Stimulated activated memory B cell treated with anti-CD40 and anti-IgM and Interleukin-4, amounts not matched to agents 10 μg/mL and 1 μg/mL and 100 μg/mL, for 72 hours (primary cell): ENCODE results near the gene TWIST1.

Source experiments
- ATAC-seq: fragments of 150-1000 bp; cut with Tn5 transposase; 2 replicates; pipeline ENCODE4 v1.10.0; 2021
- H3K27ac Mint-ChIP-seq: one replicate; pipeline ENCODE4 v1.8.0; 2022; ENCODE audit warnings: mild to moderate bottlenecking, mixed read lengths
- H3K27me3 Mint-ChIP-seq: one replicate; pipeline ENCODE4 v1.8.0; 2022; ENCODE audit warnings: mixed read lengths
- H3K36me3 Mint-ChIP-seq: one replicate; pipeline ENCODE4 v1.8.0; 2022; ENCODE audit warnings: mixed read lengths
- H3K4me1 Mint-ChIP-seq: one replicate; pipeline ENCODE4 v1.8.0; 2022; ENCODE audit warnings: mixed read lengths
- H3K4me3 Mint-ChIP-seq: one replicate; pipeline ENCODE4 v1.8.0; 2022; ENCODE audit warnings: mild to moderate bottlenecking, moderate library complexity, mixed read lengths
- H3K9me3 Mint-ChIP-seq: one replicate; pipeline ENCODE4 v1.8.0; 2022; ENCODE audit warnings: mixed read lengths

Gene TWIST1

GRCh38 chr7:19117091-19117869, at the start of gene TWIST1:
TWIST1 (minus strand) TSS chr7:19117636; CDS start chr7:19117321, 315 bp downstream.
- H3K4me1 Mint-ChIP-seq = peaks cover 16% of the 10 kb centered on the region
- peak within 1 kb of the TSS; percentile 68 for H3K4me3 Mint-ChIP-seq

GRCh38 chr7:19161671-19162070, 44.2 kb upstream of the TWIST1 start:
- Mint-ChIP-seq H3K27ac (no peak overlapping the region), H3K27me3 (no peaks in the 10 kb centered on the region), H3K4me3 (no peak overlapping the region), H3K9me3 (no peaks in the 10 kb centered on the region), H3K4me1 (no peaks in the 10 kb centered on the region), H3K36me3 (no peaks in the 10 kb centered on the region)
- ATAC-seq = no peak

More at GRCh38 chr7:19117091-19117869, at the start of gene TWIST1:
- Mint-ChIP-seq H3K27me3 (peaks cover 78% of the 10 kb centered on the region), H3K9me3 (no peaks in the 10 kb centered on the region), H3K36me3 (no peaks in the 10 kb centered on the region), H3K27ac (no peak within 1 kb of the TSS)
- ATAC-seq = peak; percentile 52

- no peak overlapping the region for H3K4me3 Mint-ChIP-seq
- H3K27ac Mint-ChIP-seq = no peak overlapping the region
- peaks cover 56% of the 10 kb centered on the region for H3K27me3 Mint-ChIP-seq
- H3K36me3 Mint-ChIP-seq = no peaks in the 10 kb centered on the region
- peaks cover 7% of the 10 kb centered on the region for H3K4me1 Mint-ChIP-seq
- no peaks in the 10 kb centered on the region for H3K9me3 Mint-ChIP-seq
- ATAC-seq = no peak
These were observed 29.3 kb upstream of the TWIST1 start for GRCh38 chr7:19146699-19147098.

GRCh38 chr7:19145434-19146115, 28.1 kb upstream of the TWIST1 start:
- Mint-ChIP-seq H3K27ac (no peak overlapping the region), H3K36me3 (no peaks in the 10 kb centered on the region), H3K4me1 (peaks cover 7% of the 10 kb centered on the region), H3K4me3 (no peak overlapping the region), H3K27me3 (peaks cover 63% of the 10 kb centered on the region), H3K9me3 (no peaks in the 10 kb centered on the region)
- ATAC-seq = no peak

GRCh38 chr7:19144661-19145433, 27.4 kb upstream of the TWIST1 start, which contains the start of gene FERD3L:
FERD3L (minus strand) TSS chr7:19145421; CDS start chr7:19145362, 59 bp downstream.
- Mint-ChIP-seq H3K36me3 (no peaks in the 10 kb centered on the region), H3K4me1 (peaks cover 7% of the 10 kb centered on the region), H3K27ac (no peak within 1 kb of the TSS), H3K4me3 (no peak within 1 kb of the TSS), H3K27me3 (peaks cover 63% of the 10 kb centered on the region), H3K9me3 (no peaks in the 10 kb centered on the region)
- ATAC-seq = peak; percentile 43

- peaks cover 63% of the 10 kb centered on the region for H3K27me3 Mint-ChIP-seq
- H3K27ac Mint-ChIP-seq = no peak overlapping the region
- peaks cover 7% of the 10 kb centered on the region for H3K4me1 Mint-ChIP-seq
- ATAC-seq = peak; percentile 31
- H3K4me3 Mint-ChIP-seq = no peak overlapping the region
- H3K36me3 Mint-ChIP-seq = no peaks in the 10 kb centered on the region
- H3K9me3 Mint-ChIP-seq = no peaks in the 10 kb centered on the region
These were observed 26.6 kb upstream of the TWIST1 start for GRCh38 chr7:19143881-19144574.

GRCh38 chr7:19139706-19140327, 22.4 kb upstream of the TWIST1 start:
- peaks cover 33% of the 10 kb centered on the region for H3K27me3 Mint-ChIP-seq
- no peak overlapping the region for H3K27ac Mint-ChIP-seq
- no peak for ATAC-seq
- H3K4me1 Mint-ChIP-seq = peaks cover 7% of the 10 kb centered on the region
- no peak overlapping the region for H3K4me3 Mint-ChIP-seq
- no peaks in the 10 kb centered on the region for H3K9me3 Mint-ChIP-seq
- H3K36me3 Mint-ChIP-seq = no peaks in the 10 kb centered on the region

- no peaks in the 10 kb centered on the region for H3K4me1 Mint-ChIP-seq
- no peak for ATAC-seq
- no peaks in the 10 kb centered on the region for H3K36me3 Mint-ChIP-seq
These were observed 16.4 kb upstream of the TWIST1 start for GRCh38 chr7:19133886-19134285.

GRCh38 chr7:19133390-19133789, 16.0 kb upstream of the TWIST1 start:
- H3K4me3 Mint-ChIP-seq = no peak overlapping the region
- ATAC-seq = no peak
- H3K27me3 Mint-ChIP-seq = peaks cover under 1% of the 10 kb centered on the region
- H3K4me1 Mint-ChIP-seq = no peaks in the 10 kb centered on the region
- no peak overlapping the region for H3K27ac Mint-ChIP-seq
- H3K9me3 Mint-ChIP-seq = no peaks in the 10 kb centered on the region
- H3K36me3 Mint-ChIP-seq = no peaks in the 10 kb centered on the region

More at GRCh38 chr7:19133886-19134285, 16.4 kb upstream of the TWIST1 start:
- H3K27me3 Mint-ChIP-seq = no peaks in the 10 kb centered on the region
- no peak overlapping the region for H3K27ac Mint-ChIP-seq
- no peaks in the 10 kb centered on the region for H3K9me3 Mint-ChIP-seq
- no peak overlapping the region for H3K4me3 Mint-ChIP-seq

- no peak for ATAC-seq
- Mint-ChIP-seq H3K27ac (no peak overlapping the region), H3K4me1 (no peaks in the 10 kb centered on the region), H3K27me3 (peaks cover 25% of the 10 kb centered on the region), H3K9me3 (no peaks in the 10 kb centered on the region), H3K4me3 (no peak overlapping the region), H3K36me3 (no peaks in the 10 kb centered on the region)
These were observed 11.4 kb upstream of the TWIST1 start for GRCh38 chr7:19128856-19129255.

GRCh38 chr7:19121977-19122588, 4.6 kb upstream of the TWIST1 start:
- Mint-ChIP-seq H3K36me3 (no peaks in the 10 kb centered on the region), H3K27me3 (peaks cover 68% of the 10 kb centered on the region), H3K9me3 (no peaks in the 10 kb centered on the region), H3K4me1 (peaks cover 10% of the 10 kb centered on the region), H3K27ac (no peak overlapping the region), H3K4me3 (no peak overlapping the region)
- ATAC-seq = no peak

GRCh38 chr7:19119870-19120486, 2.5 kb upstream of the TWIST1 start:
- ATAC-seq = no peak
- Mint-ChIP-seq H3K36me3 (no peaks in the 10 kb centered on the region), H3K4me1 (peaks cover 16% of the 10 kb centered on the region), H3K27me3 (peaks cover 79% of the 10 kb centered on the region), H3K27ac (no peak overlapping the region), H3K9me3 (no peaks in the 10 kb centered on the region), H3K4me3 (no peak overlapping the region)

GRCh38 chr7:19119372-19119771, 1.9 kb upstream of the TWIST1 start:
- Mint-ChIP-seq H3K4me1 (peaks cover 16% of the 10 kb centered on the region), H3K4me3 (no peak overlapping the region), H3K27me3 (peaks cover 79% of the 10 kb centered on the region), H3K27ac (no peak overlapping the region), H3K36me3 (no peaks in the 10 kb centered on the region), H3K9me3 (no peaks in the 10 kb centered on the region)
- ATAC-seq = no peak
